EL (cell line): Measurements from ENCODE around the gene MIA.
"Not testable (repeated sequence)": the region's sequence is repeated elsewhere in the genome, so short reads cannot be mapped to it uniquely, and the experiment has no call there.

Source experiments
- DNase-seq: peaks from one replicate; pipeline ENCODE4 v3.0.0-alpha.2; 2016

Gene MIA

DNA sequence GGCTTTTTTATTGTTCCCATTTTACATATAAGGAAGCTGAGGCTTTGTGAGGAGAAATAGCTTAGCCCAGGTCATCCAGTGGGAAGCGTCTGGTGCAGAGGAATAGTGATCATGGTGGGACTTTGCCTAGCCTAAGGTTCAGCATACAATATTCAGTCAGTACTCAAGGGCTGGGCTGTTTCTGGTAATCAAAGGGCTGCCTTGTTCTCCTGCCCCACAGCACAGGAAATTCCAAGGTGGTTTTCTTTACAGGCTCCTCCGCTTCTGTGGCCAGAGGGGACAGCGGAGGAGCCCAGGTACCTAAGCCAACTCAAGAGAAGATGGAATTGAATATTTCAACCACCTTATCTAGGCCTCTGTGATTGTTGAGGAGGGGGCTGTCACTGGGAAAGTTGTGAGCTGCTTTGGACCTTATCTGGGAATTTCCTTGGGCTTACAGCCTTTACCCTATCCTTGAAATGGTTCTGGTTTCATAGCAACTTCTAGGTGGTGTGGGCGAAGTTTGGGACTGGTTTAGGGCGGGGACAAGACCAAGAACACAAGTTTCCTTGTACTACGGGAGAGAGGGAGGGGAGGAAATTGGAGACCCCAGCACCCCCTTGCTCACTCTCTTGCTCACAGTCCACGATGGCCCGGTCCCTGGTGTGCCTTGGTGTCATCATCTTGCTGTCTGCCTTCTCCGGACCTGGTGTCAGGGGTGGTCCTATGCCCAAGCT is at the start of gene MIA:
Gene MIA, plus strand, starts transcription at position 606 of the 716 bp plus-strand sequence. Its CDS starts 22 bp downstream, at position 628.
- DNase-seq: no peak

DNA sequence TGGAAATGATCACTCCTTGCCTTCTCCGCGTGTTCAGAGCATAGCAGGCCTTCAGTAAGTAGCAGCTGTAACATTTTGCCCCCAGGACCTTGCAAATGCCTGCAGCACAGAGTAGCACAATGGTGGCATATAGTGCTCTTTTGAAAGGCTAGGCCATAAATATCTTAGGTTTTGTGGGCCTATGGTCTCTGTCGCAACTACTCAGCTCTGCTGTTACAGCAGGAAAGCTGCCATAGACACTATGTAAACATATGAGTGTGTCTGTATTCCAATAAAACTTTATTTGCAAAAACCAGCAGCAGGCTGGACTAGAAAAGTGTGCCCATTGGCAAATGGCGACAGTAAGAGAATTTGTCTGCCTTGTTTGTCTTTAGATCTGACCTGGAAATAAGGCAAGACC is 49.0 kb upstream of the MIA start:
- DNase-seq: no peak

DNA sequence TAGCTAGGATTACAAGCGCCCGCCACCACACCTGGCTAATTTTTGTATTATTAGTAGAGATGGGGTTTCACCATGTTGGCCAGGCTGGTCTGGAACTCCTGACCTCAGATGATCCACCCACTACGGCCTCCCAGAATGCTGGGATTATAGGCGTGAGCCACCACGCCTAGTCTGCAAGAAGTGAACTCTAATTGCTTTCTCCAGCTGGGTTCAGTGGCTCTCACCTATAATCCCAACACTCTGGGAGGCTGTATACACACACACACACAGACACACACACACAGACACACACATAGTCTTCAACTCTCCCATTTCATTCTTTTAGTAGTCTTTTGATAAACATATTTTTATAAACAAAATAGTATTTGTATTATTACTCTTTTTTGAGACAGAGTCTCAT is 45.3 kb upstream of the MIA start:
- DNase-seq: not testable (repeated sequence)

DNA sequence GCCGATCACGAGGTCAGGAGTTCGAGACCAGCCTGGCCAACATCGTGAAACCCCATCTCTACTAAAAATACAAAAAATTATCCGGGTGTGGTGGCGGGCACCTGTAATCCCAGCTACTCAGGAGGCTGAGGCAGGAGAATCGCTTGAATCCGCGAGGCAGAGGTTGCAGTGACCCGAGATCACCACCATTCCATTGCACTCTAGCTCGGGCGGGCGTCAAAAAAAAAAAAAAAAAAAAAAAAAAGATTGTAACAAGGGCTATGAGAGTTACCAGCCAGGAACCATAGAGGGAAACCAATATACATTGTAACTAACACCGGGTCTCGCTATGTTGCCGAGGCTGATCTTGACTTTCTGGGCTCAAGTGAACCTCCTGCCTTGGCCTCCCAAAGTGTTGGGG is 43.0 kb upstream of the MIA start:
- DNase-seq: not testable (repeated sequence)

DNA sequence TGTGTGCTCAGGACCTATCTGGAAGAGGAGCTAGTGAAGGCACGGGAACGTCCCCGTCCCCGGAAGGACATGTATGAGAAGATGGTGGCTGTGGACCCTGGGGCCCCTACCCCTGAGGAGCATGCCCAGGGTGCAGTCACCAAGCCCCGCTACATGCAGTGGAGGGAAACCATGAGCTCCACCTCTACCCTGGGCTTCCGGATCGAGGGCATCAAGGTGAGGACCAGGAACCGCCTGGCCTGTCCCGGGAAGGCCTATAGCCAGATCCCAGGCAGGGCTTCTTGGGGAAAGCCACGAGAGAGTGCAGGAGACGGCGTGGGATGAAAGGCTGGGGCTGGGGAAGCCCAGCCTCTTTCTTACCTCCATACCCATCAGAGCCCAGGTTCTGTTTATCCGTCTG is 42.2 kb upstream of the MIA start:
- DNase-seq: no peak

DNA sequence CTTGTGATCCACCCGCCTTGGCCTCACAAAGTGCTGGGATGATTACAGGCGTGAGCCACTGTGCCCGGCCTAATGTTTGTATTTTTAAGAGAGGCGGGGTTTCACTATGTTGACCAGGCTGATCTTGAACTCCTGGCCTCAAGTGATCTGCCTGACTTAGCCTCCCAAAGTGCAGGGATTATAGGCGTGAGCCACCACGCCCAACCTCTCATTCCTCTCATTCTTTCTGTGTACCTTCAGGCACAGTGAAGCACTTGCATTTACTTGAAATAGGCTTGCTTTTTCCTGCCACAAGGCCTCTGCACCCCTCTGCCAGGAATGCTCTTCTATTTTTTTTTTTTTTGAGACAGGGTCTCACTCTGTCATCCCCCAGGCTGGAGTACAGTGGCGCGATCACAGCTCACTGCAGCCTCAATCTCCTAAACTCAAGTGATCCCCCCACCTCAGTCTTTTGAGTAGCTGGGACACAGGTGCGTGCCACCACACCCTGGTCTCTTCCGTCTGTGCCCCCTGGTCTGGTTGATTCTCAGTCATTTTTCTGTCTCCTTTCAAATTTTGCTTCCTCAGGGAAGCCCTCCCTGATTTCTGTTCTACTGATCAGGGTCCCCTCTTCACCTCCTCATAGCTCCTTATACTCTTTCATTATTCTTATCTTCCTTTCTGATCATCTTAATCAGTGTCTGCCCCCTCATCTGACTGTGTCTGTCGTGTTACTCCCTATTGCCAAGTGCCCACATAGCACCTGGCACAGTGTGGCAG is 40.1 kb upstream of the MIA start:
- no peak for DNase-seq

DNA sequence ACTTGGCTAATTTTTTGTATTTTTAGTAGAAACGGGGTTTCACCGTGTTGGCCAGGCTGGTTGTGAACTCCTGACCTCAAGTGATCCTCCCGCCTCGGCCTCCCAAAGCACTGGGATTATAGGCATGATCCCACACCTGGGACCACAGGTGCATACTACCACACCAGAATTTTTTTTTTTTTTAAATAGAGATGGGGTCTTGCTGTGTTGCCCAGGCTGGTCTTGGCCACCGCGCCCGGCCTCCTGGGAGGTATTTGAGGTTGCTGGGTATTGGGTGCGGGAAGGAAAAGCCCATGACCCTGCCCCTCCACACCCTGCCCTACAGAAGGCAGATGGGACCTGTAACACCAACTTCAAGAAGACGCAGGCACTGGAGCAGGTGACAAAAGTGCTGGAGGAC is 38.7 kb upstream of the MIA start:
- no peak for DNase-seq

DNA sequence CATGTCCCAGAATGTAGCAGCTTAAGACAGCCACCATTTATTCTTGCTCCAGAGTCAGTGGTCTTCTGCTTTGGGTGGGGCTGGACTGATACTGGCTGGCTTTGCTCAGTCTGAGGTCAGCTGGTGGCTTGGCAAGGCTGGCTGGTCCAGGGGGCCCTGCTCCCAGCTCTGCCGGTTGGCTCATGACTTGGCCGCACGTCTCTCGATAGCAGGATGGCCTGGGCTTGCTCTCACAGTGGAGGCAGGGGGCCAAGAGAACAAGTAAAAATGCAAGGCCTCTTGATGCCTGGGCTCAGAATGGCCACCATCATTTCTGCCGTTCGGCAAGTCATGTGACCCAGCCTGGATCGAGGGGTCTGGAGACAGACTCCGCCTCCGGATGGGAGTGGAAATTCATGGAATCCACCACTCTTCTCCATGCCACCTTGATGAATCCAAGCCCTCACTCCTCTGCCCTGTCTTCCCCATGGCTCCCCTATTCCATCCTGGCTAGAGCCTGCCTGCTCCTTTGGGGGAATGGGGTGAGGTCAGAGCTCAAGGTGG is 38.1 kb upstream of the MIA start:
- no peak for DNase-seq

DNA sequence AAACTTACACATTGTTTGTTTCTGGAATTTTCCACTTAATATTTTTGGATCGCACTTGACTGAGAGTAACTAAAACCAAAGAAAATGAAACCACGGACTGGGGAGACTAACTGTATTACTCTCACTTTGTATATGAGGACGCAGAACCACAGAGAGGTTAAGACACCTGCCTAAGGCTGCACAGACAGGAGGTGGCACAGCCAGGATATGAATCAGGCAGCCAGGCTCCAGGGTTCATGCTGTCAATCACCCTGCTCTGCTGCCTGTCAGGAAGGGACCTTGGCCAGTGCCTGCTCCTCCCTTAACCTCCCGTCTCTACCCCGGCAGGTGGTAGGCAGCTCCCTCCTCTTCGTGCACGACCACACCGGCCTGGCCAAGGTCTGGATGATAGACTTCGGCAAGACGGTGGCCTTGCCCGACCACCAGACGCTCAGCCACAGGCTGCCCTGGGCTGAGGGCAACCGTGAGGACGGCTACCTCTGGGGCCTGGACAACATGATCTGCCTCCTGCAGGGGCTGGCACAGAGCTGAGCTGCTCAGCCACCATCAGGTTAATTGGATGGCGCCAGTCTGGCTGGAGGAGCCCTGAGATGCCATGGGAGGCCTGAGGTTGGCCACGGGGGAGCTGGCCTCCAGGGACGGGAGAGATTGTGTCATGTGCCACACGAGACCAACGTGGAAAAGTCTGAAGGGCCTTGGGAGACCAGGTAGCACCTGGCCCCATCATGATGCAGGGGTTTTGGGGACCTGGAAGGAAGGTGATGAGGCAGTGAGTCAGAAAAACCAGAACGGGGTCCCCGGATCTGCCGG is 36.1 kb upstream of the MIA start:
- DNase-seq: no peak

DNA sequence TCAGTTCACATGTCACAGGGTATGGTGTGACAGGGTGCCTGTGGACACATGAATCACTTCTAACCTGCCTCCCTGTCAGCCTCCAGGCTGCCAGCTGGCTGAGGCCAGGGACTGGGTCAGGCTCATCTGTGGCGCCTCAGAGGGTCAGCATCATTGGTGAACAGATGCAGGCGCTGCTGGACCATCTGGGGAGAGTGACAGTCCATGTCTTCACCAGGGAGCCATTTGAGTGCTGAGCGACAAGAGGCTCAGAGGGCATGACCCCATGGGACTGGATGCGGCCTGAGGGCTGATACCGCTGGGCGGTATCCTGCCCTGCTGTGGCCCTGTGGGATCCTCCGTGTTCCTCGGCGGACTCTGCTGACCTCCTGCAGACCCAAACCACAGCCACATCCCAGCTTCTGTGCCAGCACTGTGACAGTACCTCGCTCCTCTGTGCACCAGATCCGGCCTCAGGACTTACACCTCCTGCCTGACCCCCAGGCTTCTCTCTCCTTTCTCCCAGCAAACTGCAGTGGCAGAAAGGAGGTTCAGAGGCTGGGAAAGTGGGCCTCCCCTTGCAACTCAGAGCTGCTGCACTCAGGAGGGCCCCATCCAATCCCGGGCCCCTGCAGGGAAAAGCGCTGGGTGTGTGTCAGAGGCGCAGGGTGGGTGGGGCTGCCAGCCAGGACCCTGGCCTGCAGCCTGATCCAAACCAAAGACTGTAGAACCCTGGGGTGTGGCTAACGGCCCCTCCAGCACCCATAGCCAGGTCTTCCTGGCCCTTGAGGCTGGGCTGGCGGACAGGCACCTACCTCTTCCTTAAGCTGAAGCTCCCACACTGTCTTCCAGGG is 35.2 kb upstream of the MIA start:
- DNase-seq: no peak

DNA sequence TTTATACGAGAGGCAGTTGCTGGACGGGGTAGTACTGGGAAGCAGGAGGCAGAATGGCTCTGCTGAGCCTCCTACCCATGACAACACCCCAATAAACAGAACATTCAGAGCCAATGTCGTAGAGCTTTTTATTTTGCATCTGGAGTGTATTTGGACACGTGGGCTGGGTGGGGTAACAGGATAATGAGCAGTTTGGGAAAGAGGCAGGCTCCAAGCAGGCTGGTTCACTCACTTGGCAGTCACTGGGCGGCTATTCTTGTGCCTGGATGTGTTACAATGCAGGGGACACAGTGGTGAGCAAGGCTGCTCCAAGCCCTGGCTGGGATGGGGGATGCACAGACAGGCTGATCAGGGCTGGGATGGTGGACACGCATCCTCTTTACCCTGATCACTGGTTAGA is 34.6 kb upstream of the MIA start:
- no peak for DNase-seq

DNA sequence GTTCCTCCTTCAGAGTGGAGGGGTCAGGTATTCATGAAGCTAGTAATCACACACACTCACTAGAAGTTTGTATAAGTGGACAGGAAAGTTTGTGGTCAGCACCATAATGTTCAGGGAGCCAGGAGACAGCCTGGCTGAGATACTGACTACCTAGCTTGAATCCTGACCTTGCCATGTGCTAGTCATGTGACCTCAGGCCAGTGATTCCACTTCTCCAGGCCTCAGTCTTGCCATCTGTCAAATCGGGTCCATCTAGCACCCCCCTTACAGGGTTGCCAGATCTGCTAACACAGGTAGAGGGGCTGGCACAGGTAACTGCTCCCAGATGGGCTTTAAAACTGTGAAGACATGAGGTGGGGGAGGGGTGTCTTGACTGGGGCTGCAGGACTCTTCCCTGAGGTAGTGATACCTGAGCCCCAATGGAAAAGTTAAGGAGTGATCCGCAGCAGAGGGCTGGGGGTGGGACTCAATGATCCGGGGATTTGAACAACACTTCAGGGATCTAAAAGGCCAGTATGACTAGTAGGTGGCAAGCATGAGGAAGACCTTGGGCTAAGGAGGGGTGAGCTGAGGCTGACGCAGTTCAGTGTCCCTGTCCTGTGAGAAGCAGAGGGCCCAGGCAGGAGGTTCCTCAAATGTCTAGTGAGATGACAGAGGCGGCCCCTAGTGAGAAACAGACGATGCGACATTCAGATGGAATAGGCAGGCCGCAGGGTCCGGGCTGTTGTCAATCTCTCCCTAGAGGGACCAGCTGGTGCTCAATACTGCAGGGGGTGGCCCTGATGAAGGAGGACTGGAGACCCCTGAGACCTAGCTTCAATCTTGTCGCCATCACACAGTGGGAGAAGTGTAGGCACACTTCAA is 33.6 kb upstream of the MIA start:
- no peak for DNase-seq

DNA sequence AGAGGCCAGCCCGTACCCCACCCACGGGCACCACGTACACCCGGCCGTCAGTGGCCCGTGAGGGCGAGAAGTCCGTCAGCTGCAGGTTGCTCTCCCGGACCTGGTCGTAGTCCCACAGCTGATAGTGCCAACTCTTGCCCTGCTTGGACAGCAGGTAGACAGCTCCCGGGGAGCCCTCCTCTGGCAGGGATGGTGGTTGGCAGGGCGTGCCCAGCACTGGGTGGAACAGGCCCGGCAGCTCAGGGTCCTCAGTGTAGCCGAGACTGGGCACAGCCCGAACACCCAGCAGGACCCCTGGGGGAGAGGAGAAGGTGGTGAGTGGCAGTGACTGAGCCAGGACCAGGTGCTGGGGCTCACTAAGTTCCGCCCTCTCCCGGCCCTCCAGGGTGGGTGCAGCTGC is 32.8 kb upstream of the MIA start:
- no peak for DNase-seq

DNA sequence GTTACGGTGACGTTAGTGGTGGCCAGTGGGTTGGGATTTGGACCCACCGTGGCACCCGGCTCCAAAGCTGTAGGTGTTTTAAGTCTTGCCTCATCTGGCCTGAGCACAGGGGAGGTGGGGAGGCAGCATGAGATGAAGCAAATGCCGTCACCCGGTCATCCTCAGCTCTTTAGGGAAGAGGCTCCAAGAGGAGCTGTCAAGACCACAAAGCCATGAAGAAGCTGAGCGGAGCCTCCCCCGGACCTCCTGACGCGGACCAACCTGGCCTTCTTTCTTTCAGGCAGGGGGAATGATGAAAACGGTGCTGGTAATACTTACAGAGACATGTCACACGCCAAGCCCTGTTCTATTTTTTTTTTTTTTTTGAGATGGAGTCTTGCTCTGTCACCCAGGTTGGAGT is 32.4 kb upstream of the MIA start:
- DNase-seq: no peak

DNA sequence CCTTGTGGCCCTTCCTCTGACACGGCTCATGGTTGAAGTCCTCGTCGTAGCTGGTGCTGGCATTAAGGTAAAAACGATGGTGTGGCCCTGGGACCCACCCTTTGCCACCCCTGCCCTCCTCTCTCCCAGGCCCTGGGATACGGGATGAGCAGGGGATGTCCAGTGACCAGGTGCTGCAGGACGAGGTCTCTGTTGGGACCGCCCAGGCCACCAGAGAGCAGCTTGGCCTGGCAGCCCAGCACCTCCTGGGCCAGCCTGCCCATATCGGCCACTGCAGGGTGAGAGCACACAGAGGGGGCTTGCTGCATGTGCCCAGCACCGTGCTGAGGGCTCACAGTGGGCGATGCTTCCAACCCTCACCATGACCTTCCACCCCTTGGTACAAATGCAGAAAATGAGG is 31.4 kb upstream of the MIA start:
- no peak for DNase-seq

DNA sequence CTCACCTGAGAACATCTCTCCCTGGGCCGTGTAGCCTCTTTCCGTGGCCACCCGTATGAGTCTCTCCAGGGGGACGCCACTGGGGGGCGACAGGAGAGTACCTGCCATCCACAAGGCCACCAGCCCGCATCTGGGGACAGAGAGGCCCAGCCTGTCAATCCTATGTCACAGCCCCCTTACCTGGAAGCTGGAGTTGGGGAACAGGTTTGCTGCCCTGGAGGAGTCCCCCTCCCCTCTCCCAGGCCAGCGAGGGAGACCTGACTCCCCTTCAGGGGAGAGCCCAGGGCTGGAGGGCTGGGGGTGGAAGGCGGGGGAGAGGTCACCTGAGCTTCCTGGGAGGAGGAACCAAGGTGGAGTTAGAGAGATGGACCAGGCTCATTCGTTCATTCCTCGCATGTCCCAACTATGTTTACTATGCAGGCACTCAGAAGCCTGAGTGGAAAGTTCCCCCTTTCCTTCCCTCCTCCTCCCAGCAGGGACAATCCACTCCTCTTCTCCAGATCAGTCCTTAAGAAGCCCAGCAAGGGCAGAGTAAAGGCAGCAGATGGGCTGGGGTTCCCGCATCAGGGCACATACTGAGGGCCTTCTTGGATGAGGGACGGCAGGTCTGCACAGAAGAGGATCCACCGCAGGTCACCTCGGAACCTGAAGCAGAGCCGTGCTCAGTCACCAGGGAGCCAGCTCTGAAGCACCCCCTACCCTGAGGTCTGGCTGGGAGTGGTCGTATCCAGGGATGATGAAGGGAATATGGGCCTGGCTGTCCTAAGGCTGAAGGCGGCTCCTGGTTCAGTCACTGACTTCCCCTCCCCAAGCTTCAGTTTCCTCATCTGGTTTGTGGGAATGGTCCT is 30.5 kb upstream of the MIA start:
- no peak for DNase-seq

DNA sequence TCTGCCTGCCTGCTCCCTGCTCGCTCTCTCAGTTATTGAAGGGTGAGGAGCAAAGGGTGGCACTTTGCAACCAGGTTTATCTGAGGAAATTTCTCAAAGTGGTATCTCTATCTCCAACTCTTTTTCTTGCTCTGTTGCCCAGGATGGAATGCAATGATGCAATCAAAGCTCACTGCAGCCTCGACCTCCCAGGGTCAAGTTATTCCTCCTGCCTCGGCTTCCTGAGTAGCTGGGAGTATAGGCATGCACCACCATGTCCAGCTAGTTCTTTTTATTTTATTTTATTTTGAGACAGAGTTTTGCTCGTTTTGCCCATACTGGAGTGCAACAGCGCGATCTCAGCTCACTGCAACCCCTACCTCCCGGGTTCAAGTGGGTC is 29.9 kb upstream of the MIA start:
- peak; percentile 72 for DNase-seq

DNA sequence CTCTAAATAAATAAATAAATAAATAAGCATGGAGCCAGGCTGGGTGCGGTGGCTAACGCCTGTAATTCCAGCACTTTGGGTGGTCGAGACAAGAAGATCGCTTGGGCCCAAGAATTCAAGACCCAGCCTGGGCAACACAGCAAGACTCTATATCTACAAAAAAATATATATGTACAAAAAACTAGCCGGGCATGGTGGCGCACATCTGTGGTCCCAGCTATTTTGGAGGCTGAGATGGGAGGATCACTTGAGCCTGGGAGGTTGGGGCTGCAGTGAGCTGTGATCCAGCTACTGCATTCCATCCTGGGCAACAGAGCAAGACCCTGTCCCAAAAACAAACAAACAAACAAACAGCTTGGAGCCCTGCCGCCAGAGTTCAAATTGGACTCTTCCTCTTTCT is 27.8 kb upstream of the MIA start:
- no peak for DNase-seq

DNA sequence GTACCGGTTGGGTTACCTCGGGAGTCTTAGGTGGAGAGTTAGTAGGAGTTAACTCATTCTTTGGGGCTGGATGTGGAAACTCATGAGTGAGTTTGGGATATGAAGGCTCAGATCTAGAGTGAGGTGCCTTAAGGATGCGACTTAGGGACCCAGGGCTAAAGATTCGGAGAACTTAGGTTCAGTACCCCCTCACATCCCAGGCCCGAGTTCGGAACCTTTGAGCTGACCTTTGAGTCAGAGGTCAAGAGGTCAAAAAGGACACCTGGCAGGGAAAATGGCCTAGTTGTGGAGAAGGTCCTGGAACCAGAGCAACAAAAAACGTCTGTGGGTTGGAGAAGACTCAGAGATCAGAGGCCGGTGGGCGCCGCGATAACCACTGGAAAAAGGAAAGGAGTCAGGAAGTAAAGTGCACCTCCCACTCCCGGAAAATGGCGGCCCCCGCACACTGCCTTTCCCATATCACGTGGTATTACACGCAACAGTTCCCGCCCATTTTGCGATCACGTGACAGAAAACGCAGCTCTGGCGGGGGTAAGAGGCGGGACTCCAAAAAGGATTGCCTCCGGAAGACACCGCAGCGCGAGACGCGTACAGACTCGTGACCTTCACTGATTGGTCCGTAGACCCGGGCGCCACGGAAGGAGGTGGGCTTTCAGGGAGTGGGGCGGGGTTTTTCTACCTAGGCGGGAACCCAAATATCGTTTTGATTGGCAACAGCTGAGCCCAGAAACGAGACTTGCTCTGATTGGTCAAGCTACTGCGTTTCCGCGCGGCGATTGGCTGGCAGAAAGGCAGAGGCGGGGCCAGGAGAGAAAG is 25.1 kb upstream of the MIA start, which contains the start of gene ACTMAP:
Gene ACTMAP, minus strand, starts transcription at position 420 of the 816 bp plus-strand sequence. CDS start 674 bp downstream, outside the sequence.
- DNase-seq: peak; percentile 100
